ENCODE measurements around the gene HCAR2. TPM values are rescaled to one million over a fixed set of nuclear protein-coding genes. Genes with fewer than 3 reads are reported as not detected.

HCAR2 gene
- total and polyA plus RNA-seq, 2 of the 13 experiments (the other 11 are each of a cell fraction or from before 2014, with no cell fraction given) = 0.09 to 5.6 TPM

- Histone ChIP-seq H3K4me3 (replicated peaks in 1 of 3; ENCODE audit: insufficient read depth in 1 of 3, low read depth in 2 of 3, low read length in 3 of 3) (no peak overlapping the region), H3K36me3 (replicated peaks in 1 of 2; ENCODE audit: control insufficient read depth in 1 of 2, insufficient read depth in 2 of 2, low read length in 2 of 2) (no peaks in the 10 kb centered on the region), H4K20me1 (ENCODE audit: insufficient read depth, low read length) (no peaks in the 10 kb centered on the region), H3K27ac (ENCODE audit: extremely low read length, insufficient read depth, low read length) (no peak overlapping the region), H3K4me2 (ENCODE audit: low read depth, low read length) (no peak overlapping the region), H2AFZ (ENCODE audit: low read length) (no peak overlapping the region), H3K9me3 (ENCODE audit: low read length) (no peaks in the 10 kb centered on the region), H3K9ac (ENCODE audit: insufficient read depth, low read depth, low read length) (no peak overlapping the region), H3K27me3 (ENCODE audit: control insufficient read depth in 1 of 2, insufficient read depth in 2 of 2, low read length in 2 of 2) (no peaks in the 10 kb centered on the region), H3K79me2 (ENCODE audit: insufficient read depth, low read length) (no peaks in the 10 kb centered on the region), H3K4me1 (ENCODE audit: insufficient read depth, low read length) (peaks cover 7% of the 10 kb centered on the region)
- BruUV-seq (replicated peaks) = no TSS peak
- TF ChIP-seq FOSL2 (CRISPR knock-in tag; IDR thresholded peaks at IDR 0.05) (no peak), HNRNPUL1 (IDR thresholded peaks at IDR 0.05; ENCODE audit: low read depth, low read length) (no peak), ZNF557 (CRISPR knock-in tag; IDR thresholded peaks at IDR 0.05) (no peak), ZNF598 (CRISPR knock-in tag; IDR thresholded peaks at IDR 0.05; ENCODE audit: borderline replicate concordance) (no peak), CSRNP2 (CRISPR knock-in tag; conservative IDR thresholded peaks at IDR 0.05; ENCODE audit: low read depth) (no peak), FLYWCH1 (CRISPR knock-in tag; IDR thresholded peaks at IDR 0.05) (no peak), SOX13 (IDR thresholded peaks at IDR 0.05) (no peak), SOX13 (CRISPR knock-in tag; conservative IDR thresholded peaks at IDR 0.05 in 1 of 2, IDR thresholded peaks at IDR 0.05 in 1 of 2) (no peak), CBX5 (CRISPR knock-in tag; IDR thresholded peaks at IDR 0.05; ENCODE audit: borderline replicate concordance) (no peak), ZNF674 (CRISPR knock-in tag; IDR thresholded peaks at IDR 0.05; ENCODE audit: low read depth) (no peak), SRSF4 (IDR thresholded peaks at IDR 0.05; ENCODE audit: low read depth, low read length, poor library complexity, severe bottlenecking) (no peak), BHLHE40 (IDR thresholded peaks at IDR 0.05; ENCODE audit: low read length) (no peak), CC2D1A (CRISPR knock-in tag; IDR thresholded peaks at IDR 0.05) (no peak)
- TF ChIP-seq, protein P1, sequence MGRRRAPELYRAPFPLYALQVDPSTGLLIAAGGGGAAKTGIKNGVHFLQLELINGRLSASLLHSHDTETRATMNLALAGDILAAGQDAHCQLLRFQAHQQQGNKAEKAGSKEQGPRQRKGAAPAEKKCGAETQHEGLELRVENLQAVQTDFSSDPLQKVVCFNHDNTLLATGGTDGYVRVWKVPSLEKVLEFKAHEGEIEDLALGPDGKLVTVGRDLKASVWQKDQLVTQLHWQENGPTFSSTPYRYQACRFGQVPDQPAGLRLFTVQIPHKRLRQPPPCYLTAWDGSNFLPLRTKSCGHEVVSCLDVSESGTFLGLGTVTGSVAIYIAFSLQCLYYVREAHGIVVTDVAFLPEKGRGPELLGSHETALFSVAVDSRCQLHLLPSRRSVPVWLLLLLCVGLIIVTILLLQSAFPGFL (CRISPR knock-in tag; IDR thresholded peaks at IDR 0.05) = no peak
- POLR2A ChIA-PET = interaction anchor here (1.2 kb wide), 1 partner anchor 18 kb away, joined by 3 read pairs; no protein-coding TSS in a partner anchor
- FAIRE-seq = no peak
- no peak for ATAC-seq
- 56% methylated on average over 15 of the region's 16 CpGs for WGBS (ENCODE audit: low lambda C conversion rate)
- in situ Hi-C loops (cut with HindIII; ENCODE audit: extremely low pct_ligation_motif_present, low pct_unique_long_range_greater_than_20kb) = no loop called here
- no peak for DNase-seq (ENCODE audit: low spot score)
- CTCF ChIA-PET (ENCODE audit: low intra/inter-chr PET ratio, low total read pairs) = no interaction called here
- intact Hi-C loops (cut with micrococcal nuclease; ENCODE audit: unreplicated experiment) = no loop called here
Observed at GRCh38 chr12:122661246-122661645, 41.9 kb downstream of the HCAR2 start.
